K562 (cell line): ENCODE data around the gene SAXO1. TPM values are rescaled to one million over a fixed set of nuclear protein-coding genes. Genes with fewer than 3 reads are reported as not detected.

Experiments
- ATAC-seq: fragments of 200-7000 bp; cut with Tn5 transposase; 3 replicates; pipeline ENCODE4 v1.9.1; 2020; ENCODE audit warnings: moderate library complexity
- BruUV-seq: library from RNA; stranded (reverse); fragments of 400-500 nt; replicated peaks from 2 replicates; lab custom pipeline; 2021; lab: Mats Ljungman, UMichigan
- CTCF ChIA-PET: fragments of 300-600 bp; formaldehyde crosslinking; extraction: SDS; loops from one replicate; lab custom pipeline; 2021; ENCODE audit warnings: low intra/inter-chr PET ratio; lab: Yijun Ruan, JAX
- POLR2A ChIA-PET: fragments of 300-600, 350-650 bp; sonication (Branson Sonifier 250); formaldehyde crosslinking; extraction: SDS; loops from one replicate; lab custom pipeline; 2021; ENCODE audit warnings: antibody characterized with exemption, inconsistent platforms; lab: Yijun Ruan, JAX
- DNase-seq, 4 experiments: peaks; one replicate each; pipeline versions ENCODE4 v3.0.0 to v3.0.0-alpha.2; 2011 to 2018; ENCODE audit warnings: low spot score in 3 of 4, mixed read lengths in 3 of 4; ENCODE audit errors: extremely low read depth in 1 of 4
- FAIRE-seq: peaks from 2 replicates; lab custom pipeline; 2011; peaks lifted over from hg19 to GRCh38; lab: Jason Lieb, UNC
- H2AFZ ChIP-seq: 2 replicates; pipeline ENCODE4 v1.6.0; 2011; ENCODE audit warnings: low read depth, low read length, control low read depth, inconsistent platforms
- H3K27ac ChIP-seq: fragments of 200-600 bp; 3 replicates; pipeline ENCODE4 v1.8.0; 2011; ENCODE audit warnings: low read depth, mild to moderate bottlenecking, control low read depth, inconsistent platforms, low read length, moderate library complexity, mixed read lengths; ENCODE audit errors: extremely low read depth
- H3K27me3 ChIP-seq, 2 experiments: fragments of 300-600 bp in 1 of 2; 2 replicates in 1 of 2; 3 replicates in 1 of 2; pipeline versions ENCODE4 v1.6.0 to v1.8.0; 2011; ENCODE audit warnings: inconsistent platforms in 2 of 2, low read length in 2 of 2, mild to moderate bottlenecking in 1 of 2, mixed read lengths in 1 of 2, moderate library complexity in 1 of 2; ENCODE audit not compliant: control insufficient read depth in 2 of 2, insufficient read depth in 2 of 2
- H3K36me3 ChIP-seq: fragments of 300-600 bp; 3 replicates; pipeline ENCODE4 v1.8.0; 2011; ENCODE audit warnings: mild to moderate bottlenecking, low read length, inconsistent platforms; ENCODE audit not compliant: control insufficient read depth, insufficient read depth
- H3K4me1 ChIP-seq, 2 experiments: fragments of 200-600 bp in 1 of 2; replicated peaks in 1 of 2; 2 replicates in 1 of 2; 3 replicates in 1 of 2; pipeline versions ENCODE4 v1.5.1 to v1.8.0; 2011; ENCODE audit warnings: inconsistent platforms in 2 of 2, low read length in 2 of 2, mild to moderate bottlenecking in 1 of 2, mixed read lengths in 1 of 2, moderate library complexity in 1 of 2; ENCODE audit not compliant: control insufficient read depth in 2 of 2, insufficient read depth in 2 of 2
- H3K4me2 ChIP-seq: 2 replicates; pipeline ENCODE4 v1.6.1; 2011; ENCODE audit warnings: low read length, control low read depth, inconsistent platforms, mixed read lengths; ENCODE audit not compliant: insufficient read depth
- H3K4me3 ChIP-seq: fragments of 200-600 bp; sonication (generic), shearing (Covaris generic); 2 replicates; pipeline ENCODE4 v1.5.1; 2016; ENCODE audit warnings: control low read depth, inconsistent platforms
- H3K79me2 ChIP-seq: fragments of 200-600 bp; 3 replicates; pipeline ENCODE4 v1.8.0; 2011; ENCODE audit warnings: low read length, inconsistent platforms; ENCODE audit not compliant: control insufficient read depth, insufficient read depth
- H3K9ac ChIP-seq, 2 experiments: 2 replicates each; pipeline versions ENCODE4 v1.6.0 to v1.6.1; 2011; ENCODE audit warnings: low read depth in 2 of 2, low read length in 2 of 2, control low read depth in 1 of 2, inconsistent platforms in 1 of 2, mild to moderate bottlenecking in 1 of 2, mixed read lengths in 1 of 2; ENCODE audit not compliant: insufficient read depth in 1 of 2
- H3K9me1 ChIP-seq: one replicate; pipeline ENCODE4 v1.6.0; 2011; ENCODE audit warnings: inconsistent platforms, mild to moderate bottlenecking, low read length, moderate library complexity; ENCODE audit not compliant: control insufficient read depth, insufficient read depth
- H3K9me3 ChIP-seq: replicated peaks from 2 replicates; pipeline ENCODE4 v1.5.1; 2011; ENCODE audit warnings: low read depth, low read length, inconsistent platforms; ENCODE audit not compliant: control insufficient read depth, insufficient read depth
- H4K20me1 ChIP-seq: replicated peaks from 2 replicates; pipeline ENCODE4 v1.6.1; 2011; ENCODE audit warnings: low read length, inconsistent platforms, mixed read lengths; ENCODE audit not compliant: control insufficient read depth, insufficient read depth
- ARID3B ChIP-seq: fragments of 250-450 bp; sonication (Bioruptor Pico); IDR thresholded peaks from 2 replicates; pipeline ENCODE4 v1.4.0; 2020; ENCODE audit warnings: borderline replicate concordance
- GABPA ChIP-seq: fragments of 200-800 bp; sonication (Bioruptor generic); conservative IDR thresholded peaks from 2 replicates; pipeline ENCODE4 v1.6.1; 2016; ENCODE audit warnings: low read depth, missing genetic modification characterization, missing compliant biosample characterization
- KAT8 ChIP-seq: fragments of 450-650 bp; IDR thresholded peaks from 2 replicates; pipeline ENCODE4 v1.6.1; 2016; ENCODE audit warnings: low read depth, mild to moderate bottlenecking
- KLF1 ChIP-seq: fragments of 450-650 bp; IDR thresholded peaks from 2 replicates; pipeline ENCODE4 v1.6.1; 2016; ENCODE audit warnings: missing genetic modification characterization, missing compliant biosample characterization
- MBD2 ChIP-seq: sonication (generic); IDR thresholded peaks from 2 replicates; pipeline ENCODE4 v1.6.1; 2016; ENCODE audit warnings: low read depth, borderline replicate concordance
- MTA3 ChIP-seq: fragments of 450-650 bp; formaldehyde crosslinking; IDR thresholded peaks from 2 replicates; pipeline ENCODE4 v1.6.1; 2017; ENCODE audit warnings: mild to moderate bottlenecking, borderline replicate concordance
- NR1H2 ChIP-seq: sonication (generic); formaldehyde crosslinking; IDR thresholded peaks from 2 replicates; pipeline ENCODE4 v1.4.0; 2020; ENCODE audit warnings: mild to moderate bottlenecking, missing genetic modification reagents
- NRF1 ChIP-seq, 2 experiments: fragments of 450-650 bp; IDR thresholded peaks in 1 of 2; conservative IDR thresholded peaks in 1 of 2; 2 replicates each; pipeline ENCODE4 v1.6.1; 2014; ENCODE audit warnings: mild to moderate bottlenecking in 2 of 2
- SMAD1 ChIP-seq: fragments of 150-350 bp; IDR thresholded peaks from 2 replicates; pipeline ENCODE4 v1.6.1; 2014; ENCODE audit warnings: low read length, low read depth; ENCODE audit not compliant: partially characterized antibody
- ZBED1 ChIP-seq: IDR thresholded peaks from 2 replicates; pipeline ENCODE4 v1.6.1; 2014
- ZFPM2 ChIP-seq: fragments of 250-450 bp; sonication (Bioruptor Pico); IDR thresholded peaks from 2 replicates; pipeline ENCODE4 v1.5.1; 2022; ENCODE audit warnings: mild to moderate bottlenecking
- ZNF121 ChIP-seq: sonication (generic); formaldehyde crosslinking; conservative IDR thresholded peaks from 2 replicates; pipeline ENCODE4 v1.8.0; 2022; ENCODE audit warnings: missing genetic modification reagents
- ZNF239 ChIP-seq: fragments of 250-450 bp; sonication (Bioruptor Pico); IDR thresholded peaks from 2 replicates; pipeline ENCODE4 v1.4.0; 2020; ENCODE audit warnings: mild to moderate bottlenecking
- ZNF263 ChIP-seq: sonication (generic); formaldehyde crosslinking; IDR thresholded peaks from 2 replicates; pipeline ENCODE4 v1.8.0; 2022; ENCODE audit warnings: mild to moderate bottlenecking, missing genetic modification reagents, borderline replicate concordance
- ZNF316 ChIP-seq: fragments of 450-650 bp; IDR thresholded peaks from 2 replicates; pipeline ENCODE4 v1.6.1; 2016
- ZNF444 ChIP-seq: fragments of 250-450 bp; sonication (Bioruptor Pico); IDR thresholded peaks from 2 replicates; pipeline ENCODE4 v1.4.0; 2020; ENCODE audit warnings: mild to moderate bottlenecking, moderate library complexity
- WGBS: fragments of 100-300 bp; shearing (Covaris generic); methylation state at CpG from one replicate; pipeline ENCODE4 v1.1.6; 2016; ENCODE audit warnings: low coverage, mixed read lengths; ENCODE audit not compliant: insufficient coverage; ENCODE audit errors: missing lambda C conversion rate; 5-methylcytosine and 5-hydroxymethylcytosine counted together
- in situ Hi-C: fragments of 300-500 bp; cut with MboI; formaldehyde crosslinking; loops from 4 replicates; pipeline ENCODE4 v1.15.0; 2018; ENCODE audit warnings: inconsistent platforms, mixed read lengths
- intact Hi-C: fragments of 100-400 bp; cut with micrococcal nuclease; formaldehyde crosslinking; loops from 2 replicates; pipeline ENCODE4 v1.14.2; 2022
- polyA plus RNA-seq, 8 experiments: library from polyadenylated mRNA; depleted of rRNA in 4 of 8; stranded (reverse) in 5 of 8; unstranded in 3 of 8; fragments of >200 nt; fragmentation: Nextera tagmentation in 2 of 8; fragmentation: Illumina TruSeq in 1 of 8; extraction: Ambion mirVana in 2 of 8; extraction: Trizol in 1 of 8; gene quantifications; 2 replicates each; pipeline versions ENCODE4 v1.2.1 to v1.2.3, GENCODE V29; 2011 to 2014; ENCODE audit warnings: inconsistent platforms in 1 of 8, missing spikeins in 1 of 8
- total RNA-seq, 7 experiments: library from RNA; depleted of rRNA in 6 of 7; stranded (reverse); fragments of >200 nt in 6 of 7; fragmentation: Illumina TruSeq in 2 of 7; extraction: Trizol in 2 of 7; gene quantifications; 2 replicates each; pipeline versions ENCODE4 v1.2.1 to v1.2.3, GENCODE V29; 2011 to 2021; ENCODE audit warnings: low replicate concordance in 1 of 7
- TF ChIP-seq, protein P1 (sequence below), 2 experiments: IDR thresholded peaks; 2 replicates each; pipeline ENCODE4 v1.6.1; 2012; ENCODE audit warnings: improper control_type of control experiment in 2 of 2, low read depth in 2 of 2, low read length in 2 of 2, borderline replicate concordance in 1 of 2
- TF ChIP-seq, protein P2 (sequence below): conservative IDR thresholded peaks from 2 replicates; pipeline ENCODE4 v1.6.1; 2011; ENCODE audit warnings: low read depth, mild to moderate bottlenecking, low read length; ENCODE audit not compliant: control insufficient read depth

SAXO1 gene
- total and polyA plus RNA-seq, 9 of the 15 experiments (the other 6 are each of a cell fraction or from before 2014, with no cell fraction given), result 0.04 TPM; not detected in 8

GRCh38 chr9:18893046-18893445, 140.0 kb downstream of the SAXO1 start:
- ATAC-seq, result no peak
- DNase-seq, result no peak
- 0% methylated on average over 4 of the region's 4 CpGs for WGBS
- H3K36me3 ChIP-seq, result no peaks in the 10 kb centered on the region
- no peak overlapping the region for H3K4me3 ChIP-seq
- no peaks in the 10 kb centered on the region for H3K9me1 ChIP-seq
- POLR2A ChIA-PET, result interaction anchor here (1.2 kb wide), 1 partner anchor 10 kb away, joined by 3 read pairs; no protein-coding TSS in a partner anchor
- no peak overlapping the region for H3K27ac ChIP-seq
- no peak for FAIRE-seq
- no peak overlapping the region for H3K9ac ChIP-seq
- H3K27me3 ChIP-seq, result no peaks in the 10 kb centered on the region
- no peak overlapping the region for H3K4me2 ChIP-seq
- CTCF ChIA-PET, result no interaction called here
- intact Hi-C loops, result no loop called here
- no peaks in the 10 kb centered on the region for H4K20me1 ChIP-seq
- no peaks in the 10 kb centered on the region for H3K79me2 ChIP-seq
- H3K9me3 ChIP-seq, result no peaks in the 10 kb centered on the region
- no peak overlapping the region for H2AFZ ChIP-seq
- TF ChIP-seq SMAD1 (no peak), ZNF444 (CRISPR knock-in tag) (no peak), MBD2 (no peak), ZNF239 (CRISPR knock-in tag) (no peak), ZFPM2 (CRISPR knock-in tag) (no peak), GABPA (tag) (no peak), NR1H2 (CRISPR knock-in tag) (no peak), ZNF121 (CRISPR knock-in tag) (no peak), ZNF263 (CRISPR knock-in tag) (no peak), ARID3B (CRISPR knock-in tag) (no peak), MTA3 (no peak), KLF1 (tag) (no peak), NRF1 (conservative IDR thresholded peaks at IDR 0.05 in 1 of 2, IDR thresholded peaks at IDR 0.05 in 1 of 2) (no peak), KAT8 (no peak), ZBED1 (no peak), ZNF316 (no peak)
- TF ChIP-seq, protein P1, sequence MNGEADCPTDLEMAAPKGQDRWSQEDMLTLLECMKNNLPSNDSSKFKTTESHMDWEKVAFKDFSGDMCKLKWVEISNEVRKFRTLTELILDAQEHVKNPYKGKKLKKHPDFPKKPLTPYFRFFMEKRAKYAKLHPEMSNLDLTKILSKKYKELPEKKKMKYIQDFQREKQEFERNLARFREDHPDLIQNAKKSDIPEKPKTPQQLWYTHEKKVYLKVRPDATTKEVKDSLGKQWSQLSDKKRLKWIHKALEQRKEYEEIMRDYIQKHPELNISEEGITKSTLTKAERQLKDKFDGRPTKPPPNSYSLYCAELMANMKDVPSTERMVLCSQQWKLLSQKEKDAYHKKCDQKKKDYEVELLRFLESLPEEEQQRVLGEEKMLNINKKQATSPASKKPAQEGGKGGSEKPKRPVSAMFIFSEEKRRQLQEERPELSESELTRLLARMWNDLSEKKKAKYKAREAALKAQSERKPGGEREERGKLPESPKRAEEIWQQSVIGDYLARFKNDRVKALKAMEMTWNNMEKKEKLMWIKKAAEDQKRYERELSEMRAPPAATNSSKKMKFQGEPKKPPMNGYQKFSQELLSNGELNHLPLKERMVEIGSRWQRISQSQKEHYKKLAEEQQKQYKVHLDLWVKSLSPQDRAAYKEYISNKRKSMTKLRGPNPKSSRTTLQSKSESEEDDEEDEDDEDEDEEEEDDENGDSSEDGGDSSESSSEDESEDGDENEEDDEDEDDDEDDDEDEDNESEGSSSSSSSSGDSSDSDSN (IDR thresholded peaks at IDR 0.05; ENCODE audit: borderline replicate concordance in 1 of 2, low read depth in 2 of 2, low read length in 2 of 2), result no peak
- TF ChIP-seq, protein P2, sequence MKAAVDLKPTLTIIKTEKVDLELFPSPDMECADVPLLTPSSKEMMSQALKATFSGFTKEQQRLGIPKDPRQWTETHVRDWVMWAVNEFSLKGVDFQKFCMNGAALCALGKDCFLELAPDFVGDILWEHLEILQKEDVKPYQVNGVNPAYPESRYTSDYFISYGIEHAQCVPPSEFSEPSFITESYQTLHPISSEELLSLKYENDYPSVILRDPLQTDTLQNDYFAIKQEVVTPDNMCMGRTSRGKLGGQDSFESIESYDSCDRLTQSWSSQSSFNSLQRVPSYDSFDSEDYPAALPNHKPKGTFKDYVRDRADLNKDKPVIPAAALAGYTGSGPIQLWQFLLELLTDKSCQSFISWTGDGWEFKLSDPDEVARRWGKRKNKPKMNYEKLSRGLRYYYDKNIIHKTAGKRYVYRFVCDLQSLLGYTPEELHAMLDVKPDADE, result no peak
- TF ChIP-seq, all 486 proteins: peak for 0
- BruUV-seq, result no TSS peak
- in situ Hi-C loops, result no loop called here
- no peaks in the 10 kb centered on the region for H3K4me1 ChIP-seq
